ENCODE results near the gene KIRREL3. TPM values are rescaled to one million over a fixed set of nuclear protein-coding genes. Genes with fewer than 3 reads are reported as not detected.

KIRREL3 gene
- polyA plus RNA-seq, 1 of the 3 experiments (the other 2 are of a cell fraction), result 3.7 TPM

GRCh38 chr11:126897430-126897829, 103.1 kb downstream of the KIRREL3 start:
- Histone ChIP-seq H3K4me1 (ENCODE audit: control insufficient read depth in 1 of 2, insufficient read depth in 2 of 2, low read depth in 1 of 2, low read length in 1 of 2) (0 out of 4 replicates have a peak, but pooled peaks cover 0 to under 1% of the 10 kb centered on the region in 2 experiments), H3K9ac (no peak overlapping the region), H3K4me2 (no peak overlapping the region), H3K9me3 (no peaks in the 10 kb centered on the region), H3K27ac (ENCODE audit: low read depth in 2 of 2, low read length in 1 of 2) (no peak overlapping the region), H3F3A (replicated peaks; ENCODE audit: insufficient read depth) (peaks cover under 1% of the 10 kb centered on the region), H3K36me3 (replicated peaks in 1 of 2; ENCODE audit: control insufficient read depth in 1 of 2, insufficient read depth in 2 of 2, low read length in 1 of 2) (peaks cover 0 to 3% of the 10 kb centered on the region in 2 experiments), H2AFZ (ENCODE audit: low read depth) (no peak overlapping the region), H3K79me2 (ENCODE audit: insufficient read depth) (no peaks in the 10 kb centered on the region), H3K27me3 (ENCODE audit: insufficient read depth) (no peaks in the 10 kb centered on the region), H3K4me3 (ENCODE audit: low read depth in 2 of 2, low read length in 1 of 2) (no peak overlapping the region), H4K20me1 (ENCODE audit: insufficient read depth) (no peaks in the 10 kb centered on the region), H3K9me2 (no peaks in the 10 kb centered on the region)
- WGBS (ENCODE audit: low lambda C conversion rate), result 91% methylated on average over 2 of the region's 2 CpGs
- CTCF ChIA-PET, result no interaction called here
- POLR2A ChIA-PET, result no interaction called here
- TF ChIP-seq PBX3 (IDR thresholded peaks at IDR 0.05) (no peak), GATA2 (CRISPR knock-in tag; IDR thresholded peaks at IDR 0.05) (no peak), FOXM1 (IDR thresholded peaks at IDR 0.05; ENCODE audit: low read depth) (no peak), USF1 (IDR thresholded peaks at IDR 0.05; ENCODE audit: borderline replicate concordance, low read depth) (no peak), RXRA (IDR thresholded peaks at IDR 0.05; ENCODE audit: borderline replicate concordance, low read depth) (no peak), NFIC (IDR thresholded peaks at IDR 0.05; ENCODE audit: borderline replicate concordance) (no peak), EZH2phosphoT487 (IDR thresholded peaks at IDR 0.05; ENCODE audit: borderline replicate concordance, low read depth) (no peak), ZBTB33 (IDR thresholded peaks at IDR 0.05; ENCODE audit: borderline replicate concordance, low read depth) (no peak), TEAD4 (IDR thresholded peaks at IDR 0.05; ENCODE audit: borderline replicate concordance, insufficient read depth) (no peak), IRF3 (IDR thresholded peaks at IDR 0.05; ENCODE audit: low read depth, low read length) (no peak), TAF1 (IDR thresholded peaks at IDR 0.05; ENCODE audit: borderline replicate concordance, low read depth, low read length) (no peak), MEF2A (IDR thresholded peaks at IDR 0.05; ENCODE audit: borderline replicate concordance, low read depth) (no peak), FOXJ3 (CRISPR knock-in tag; IDR thresholded peaks at IDR 0.05) (no peak), CTCF (IDR thresholded peaks at IDR 0.05) (no peak)
- no peak for DNase-seq

All from SK-N-SH (cell line).